Right cardiac atrium (tissue), 5 donors: Measurements from ENCODE around the gene LAIR2. TPM values are rescaled to one million over a fixed set of nuclear protein-coding genes. Genes with fewer than 3 reads are reported as not detected.
"Not testable (repeated sequence)": the region's sequence is repeated elsewhere in the genome, so short reads cannot be mapped to it uniquely, and the experiment has no call there.

Experiments
- ATAC-seq, 2 donors: fragments of 200-7000 bp; cut with Tn5 transposase; one replicate each; pipeline versions ENCODE4 v1.8.0 to v1.9.1; 2020; ENCODE audit warnings: moderate library complexity in 2 of 2, mild to moderate bottlenecking in 1 of 2
- DNase-seq, 3 donors: peaks; one replicate each; pipeline ENCODE4 v3.0.0-alpha.2; 2020
- H3K27ac ChIP-seq: one replicate; pipeline ENCODE4 v1.5.1; 2013; ENCODE audit warnings: mild to moderate bottlenecking, low read length, control low read depth, moderate library complexity
- H3K27me3 ChIP-seq: one replicate; pipeline ENCODE4 v1.6.1; 2013; ENCODE audit not compliant: control insufficient read depth, insufficient read depth
- H3K4me1 ChIP-seq: one replicate; pipeline ENCODE4 v1.6.1; 2013; ENCODE audit warnings: low read length; ENCODE audit not compliant: control insufficient read depth, insufficient read depth
- H3K4me3 ChIP-seq: one replicate; pipeline ENCODE4 v1.5.1; 2013; ENCODE audit warnings: low read length, control low read depth
- H3K9me3 ChIP-seq: one replicate; pipeline ENCODE4 v1.6.1; 2013; ENCODE audit warnings: low read length; ENCODE audit not compliant: control insufficient read depth
- WGBS: extraction: QIAGEN DNeasy Blood & Tissue Kit; methylation state at CpG from one replicate; pipeline ENCODE4 v1.1.7; 2013; 5-methylcytosine and 5-hydroxymethylcytosine counted together
- intact Hi-C, 4 donors: fragments of 100-400 bp; cut with DNase I; formaldehyde crosslinking; loops; one replicate each; pipeline versions ENCODE4 v1.11.0 to v1.14.0; 2022 to 2023
- polyA plus RNA-seq: library from polyadenylated mRNA; stranded (reverse); fragments of 200-250 nt; gene quantifications from one replicate; pipeline ENCODE4 v1.2.3, GENCODE V29; 2013
- total RNA-seq, 4 donors: library from RNA; stranded (reverse); fragmentation: NEBNext Ultra II Directional; extraction: Animal tissue kit (Norgen Biotek cat#: 25700); gene quantifications; one replicate each; pipeline ENCODE4 v1.2.1, GENCODE V29; 2021
- donor health status: healthy with polysubstance abuse.
- donor health status: DM: no; HTN: yes; CAD: no.
- donor health status: DM: no; HTN: no; CAD: no.
- donor health status: DM: no; HTN: yes; CAD: no; lungs with severe emphysema.
- donor health status: DM: yes; HTN: yes; CAD: no.

The LAIR2 gene
- total and polyA plus RNA-seq, 5 donors = not detected

DNA sequence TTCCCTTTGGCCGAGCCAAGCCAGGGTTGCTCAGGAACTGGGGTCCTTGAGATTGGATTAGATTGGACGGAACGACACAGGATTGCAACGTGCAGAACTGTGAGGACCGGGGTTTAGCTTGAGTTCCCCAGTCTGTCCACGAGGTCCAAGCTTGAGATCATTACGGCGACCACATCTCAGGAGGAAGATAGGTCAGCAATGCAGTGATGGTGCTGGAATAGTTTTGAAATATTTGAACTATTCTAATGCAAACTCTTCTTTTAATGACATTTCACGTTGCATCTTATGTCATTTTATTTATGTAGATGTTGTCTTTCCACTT is 4.2 kb upstream of the LAIR2 start:
- H3K4me3 ChIP-seq, H3K4me1 ChIP-seq, H3K27me3 ChIP-seq, DNase-seq, H3K9me3 ChIP-seq, ATAC-seq, H3K27ac ChIP-seq, intact Hi-C loops: not testable (repeated sequence)
- 78% methylated on average over 9 of the region's 9 CpGs for WGBS

DNA sequence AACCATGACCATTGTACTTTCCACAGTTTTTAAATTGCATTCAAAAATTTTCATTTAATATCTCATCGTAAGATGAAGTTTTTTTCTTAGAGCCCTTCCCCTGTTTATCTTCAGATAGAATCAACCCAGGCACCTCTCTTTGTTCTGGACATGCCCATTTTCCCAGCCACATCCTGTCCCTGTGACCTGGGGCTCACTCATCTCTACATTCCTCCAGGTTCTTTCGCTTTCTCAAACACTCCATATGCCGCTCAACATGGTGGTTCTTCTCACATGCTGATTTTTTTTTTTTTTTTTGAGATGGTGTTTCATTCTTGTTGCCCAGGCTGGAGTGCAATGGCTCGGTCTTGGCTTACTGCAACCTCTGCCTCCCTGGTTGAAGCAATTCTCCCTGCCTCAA is 2.9 kb downstream of the LAIR2 start:
- ATAC-seq, H3K4me3 ChIP-seq, DNase-seq, H3K4me1 ChIP-seq, H3K27me3 ChIP-seq, intact Hi-C loops, H3K27ac ChIP-seq, H3K9me3 ChIP-seq: not testable (repeated sequence)
- WGBS = 87% methylated on average over 4 of the region's 4 CpGs

DNA sequence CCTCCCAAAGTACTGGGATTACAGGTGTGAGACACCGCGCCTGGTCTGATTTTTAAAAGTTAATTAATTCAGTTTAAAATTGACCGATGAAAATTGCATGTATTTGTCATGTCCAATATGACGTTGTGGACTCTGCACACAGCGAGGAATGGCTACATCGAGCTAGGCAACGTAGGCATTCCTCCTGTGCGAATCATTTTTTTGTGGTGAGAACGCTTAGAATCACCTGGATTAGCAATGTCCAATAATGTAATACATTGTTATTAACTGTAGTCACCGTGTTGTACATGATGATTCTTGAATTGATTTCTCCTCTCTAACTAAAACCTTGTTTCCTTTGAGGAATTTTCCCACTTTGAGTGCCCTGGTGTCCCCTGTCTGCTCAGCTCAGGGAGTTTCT is 3.4 kb downstream of the LAIR2 start:
- no peak overlapping the region for H3K4me3 ChIP-seq
- no peaks in the 10 kb centered on the region for H3K9me3 ChIP-seq
- intact Hi-C loops = no loop called here
- no peaks in the 10 kb centered on the region for H3K4me1 ChIP-seq
- 76% methylated on average over 10 of the region's 10 CpGs for WGBS
- no peak for DNase-seq
- ATAC-seq = no peak
- no peak overlapping the region for H3K27ac ChIP-seq
- H3K27me3 ChIP-seq = no peaks in the 10 kb centered on the region

DNA sequence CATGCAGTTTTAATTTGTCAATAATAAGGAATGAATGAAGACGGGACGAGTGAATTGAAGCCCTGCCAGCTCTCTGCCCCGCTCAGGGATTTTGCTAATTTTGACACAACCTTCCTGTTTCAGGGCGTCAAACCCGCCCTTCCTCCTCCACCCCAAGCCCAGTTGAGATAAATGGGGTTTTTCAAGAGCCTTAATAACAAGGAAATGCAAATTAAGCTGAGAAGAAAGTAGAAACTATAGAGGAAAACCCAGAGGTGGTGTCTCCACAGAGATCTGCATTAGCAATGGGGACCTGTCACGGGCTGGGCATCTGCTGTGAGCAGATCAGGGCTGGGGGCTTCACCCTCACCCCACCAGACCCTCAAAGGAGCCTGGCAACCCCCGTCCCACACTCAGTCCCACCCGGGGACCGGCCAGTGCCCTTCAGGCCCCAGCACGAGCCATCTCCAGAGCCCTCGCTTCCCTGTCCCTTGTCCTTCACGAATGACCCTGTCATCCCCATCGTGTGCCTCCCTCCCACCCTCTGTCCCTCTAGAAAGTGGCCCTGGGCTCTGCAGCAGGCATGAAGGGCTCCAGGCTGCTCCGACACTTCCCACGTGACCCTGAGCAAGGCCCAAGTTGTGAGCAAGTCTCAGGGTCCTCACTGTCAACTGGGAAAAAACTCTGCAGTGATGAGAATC is 4.5 kb downstream of the LAIR2 start:
- DNase-seq, H3K4me3 ChIP-seq, H3K9me3 ChIP-seq, H3K27ac ChIP-seq, H3K4me1 ChIP-seq, H3K27me3 ChIP-seq, intact Hi-C loops: not testable (repeated sequence)
- peak in 1 of 2 donors; percentile 36 for ATAC-seq
- WGBS = 63% methylated on average over 10 of the region's 15 CpGs

DNA sequence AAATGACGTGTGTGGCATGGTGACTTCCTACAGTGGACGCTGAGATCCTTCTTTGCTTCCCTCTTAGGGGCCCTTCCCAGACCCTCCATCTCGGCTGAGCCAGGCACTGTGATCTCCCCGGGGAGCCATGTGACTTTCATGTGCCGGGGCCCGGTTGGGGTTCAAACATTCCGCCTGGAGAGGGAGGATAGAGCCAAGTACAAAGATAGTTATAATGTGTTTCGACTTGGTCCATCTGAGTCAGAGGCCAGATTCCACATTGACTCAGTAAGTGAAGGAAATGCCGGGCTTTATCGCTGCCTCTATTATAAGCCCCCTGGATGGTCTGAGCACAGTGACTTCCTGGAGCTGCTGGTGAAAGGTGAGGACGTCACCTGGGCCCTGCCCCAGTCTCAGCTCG is 5.2 kb downstream of the LAIR2 start:
- no peak for ATAC-seq
- no peak overlapping the region for H3K27ac ChIP-seq
- intact Hi-C loops = no loop called here
- no peaks in the 10 kb centered on the region for H3K4me1 ChIP-seq
- 56% methylated on average over 12 of the region's 12 CpGs for WGBS
- no peak for DNase-seq
- H3K4me3 ChIP-seq = no peak overlapping the region
- no peaks in the 10 kb centered on the region for H3K27me3 ChIP-seq
- H3K9me3 ChIP-seq = no peaks in the 10 kb centered on the region

DNA sequence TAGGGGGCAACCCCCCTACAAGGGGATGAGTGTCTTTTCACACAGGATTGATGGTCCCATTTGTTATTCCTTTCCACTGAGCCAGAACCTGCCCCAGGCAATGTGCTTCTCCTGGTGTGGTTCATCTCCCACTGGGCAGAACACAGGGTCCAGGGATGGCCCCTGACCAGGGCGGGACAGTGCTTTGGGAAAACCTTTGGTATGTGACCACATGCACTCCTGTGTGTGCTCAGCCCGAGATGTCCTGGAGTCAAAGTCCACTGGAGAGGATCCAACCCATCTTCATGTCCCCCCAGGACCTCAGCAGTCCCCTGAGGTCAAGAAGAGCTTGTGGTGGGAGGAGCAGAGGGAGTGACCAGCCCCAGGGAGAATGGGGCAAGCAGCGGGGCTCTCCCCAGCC is 5.9 kb downstream of the LAIR2 start:
- intact Hi-C loops, H3K9me3 ChIP-seq, H3K4me1 ChIP-seq, H3K4me3 ChIP-seq, H3K27me3 ChIP-seq, DNase-seq, H3K27ac ChIP-seq: not testable (repeated sequence)
- WGBS = 79% methylated on average over 2 of the region's 3 CpGs
- peak in 1 of 2 donors; percentile 45 for ATAC-seq

DNA sequence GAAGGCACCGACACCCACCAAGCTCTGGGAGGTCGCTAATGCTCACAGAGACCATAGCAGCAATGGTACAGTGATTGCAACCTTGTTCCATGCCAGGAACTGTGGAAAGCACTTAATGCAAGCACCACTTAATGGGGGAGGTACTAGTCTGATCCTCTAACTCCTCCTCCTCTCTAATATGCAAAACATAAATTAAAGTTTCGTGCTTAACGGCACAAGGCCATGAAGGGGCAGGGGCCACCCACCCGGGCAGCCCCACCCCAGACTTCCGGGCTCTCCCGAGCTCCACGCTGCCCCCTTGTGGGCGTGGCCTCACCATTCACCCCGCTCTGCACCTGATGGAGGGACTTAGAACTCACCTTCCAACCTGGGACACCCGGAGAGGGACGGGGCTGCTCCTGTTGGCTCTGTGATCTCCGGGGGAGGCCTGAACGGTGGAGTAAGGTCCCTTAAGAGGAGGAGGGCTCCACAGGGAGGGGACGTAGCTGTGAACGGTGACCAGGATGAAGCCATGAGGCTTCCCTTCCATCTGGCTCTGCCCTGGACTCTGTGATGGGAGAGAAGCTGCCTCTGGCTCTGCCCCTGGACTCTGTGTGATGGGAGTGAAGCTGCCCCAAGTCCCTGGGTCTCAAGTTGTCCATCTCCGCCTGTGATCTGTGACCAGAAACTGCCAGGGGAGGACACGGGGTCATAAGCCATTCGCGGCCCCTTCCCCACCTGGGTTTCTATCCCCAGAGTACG is 6.7 kb downstream of the LAIR2 start:
- DNase-seq, intact Hi-C loops, H3K4me1 ChIP-seq, H3K9me3 ChIP-seq, H3K27me3 ChIP-seq, H3K4me3 ChIP-seq, H3K27ac ChIP-seq: not testable (repeated sequence)
- ATAC-seq = peak in 1 of 2 donors; percentile 17
- 59% methylated on average over 9 of the region's 21 CpGs for WGBS

DNA sequence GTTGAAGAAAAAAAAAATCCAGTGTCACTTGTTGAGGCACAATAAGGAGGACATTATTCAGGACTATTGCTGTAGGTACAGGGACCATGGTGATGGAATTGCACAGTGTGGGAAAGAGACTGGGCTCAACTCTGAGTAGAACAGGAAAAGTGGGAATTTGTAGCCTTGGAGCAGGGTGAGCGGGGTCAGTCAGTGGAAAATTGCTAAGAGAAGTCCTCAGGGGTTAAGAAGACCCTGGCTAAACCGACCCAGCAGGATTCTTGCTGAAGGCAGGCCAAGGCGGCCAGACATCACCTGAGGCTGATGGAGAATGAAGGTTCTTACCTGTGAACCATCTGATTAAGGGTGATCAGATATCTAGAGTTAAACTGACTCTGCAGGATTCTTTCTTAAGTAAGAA is 12.5 kb downstream of the LAIR2 start:
- DNase-seq = no peak
- intact Hi-C loops = no loop called here

DNA sequence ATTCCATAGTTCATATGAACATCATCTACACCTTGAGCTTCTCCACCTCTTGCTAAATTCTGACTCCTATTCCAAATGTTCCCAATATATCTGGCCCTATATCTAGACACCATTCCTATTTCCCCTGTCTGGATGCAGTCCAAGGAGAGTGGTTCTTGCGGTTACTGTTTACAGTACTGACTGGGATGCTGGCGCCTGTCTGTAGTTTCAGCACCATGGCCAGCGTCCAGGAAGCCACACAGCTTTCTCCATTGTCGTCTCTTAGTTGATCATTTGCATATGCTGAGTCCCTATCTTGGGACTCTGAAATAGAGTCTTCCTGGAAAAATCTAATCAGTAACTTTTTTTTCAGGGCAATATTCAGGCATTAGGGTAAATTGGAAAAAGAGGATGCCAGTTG is 14.9 kb downstream of the LAIR2 start:
- Histone ChIP-seq H3K4me1 (no peaks in the 10 kb centered on the region), H3K9me3 (no peaks in the 10 kb centered on the region), H3K27me3 (no peaks in the 10 kb centered on the region), H3K27ac (no peak overlapping the region), H3K4me3 (no peak overlapping the region)
- whole genome bisulfite sequencing = under 1% methylated on average over 4 of the region's 4 CpGs
- ATAC-seq = no peak
- peak; percentile 37 to 77 (median 70) for DNase-seq
- intact Hi-C loops = no loop called here

More for the DNA sequence above, 12.5 kb downstream of the LAIR2 start:
- H3K27me3 ChIP-seq = no peaks in the 10 kb centered on the region
- H3K27ac ChIP-seq = no peak overlapping the region
- no peaks in the 10 kb centered on the region for H3K9me3 ChIP-seq
- no peak overlapping the region for H3K4me3 ChIP-seq
- H3K4me1 ChIP-seq = no peaks in the 10 kb centered on the region
- WGBS = 51% methylated on average over 3 of the region's 3 CpGs
- no peak for ATAC-seq

DNA sequence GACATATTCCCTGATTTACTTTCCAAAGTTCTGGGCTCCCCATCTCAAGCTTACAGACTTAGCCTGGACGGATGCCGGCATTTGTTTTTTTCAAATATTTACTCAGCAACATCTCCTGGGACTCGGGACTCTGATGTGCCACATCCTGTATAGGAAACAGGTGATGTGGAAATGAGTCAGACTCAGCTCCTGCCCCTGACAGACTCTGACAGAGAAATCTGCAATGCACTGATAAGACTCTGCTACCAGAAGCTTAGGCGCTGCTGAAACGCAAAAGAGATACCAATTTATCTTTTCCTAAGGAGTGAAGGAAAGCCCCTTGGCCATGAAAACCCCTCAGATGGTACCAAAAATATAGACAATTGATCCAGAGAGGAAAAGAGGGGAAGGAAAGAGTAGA is 16.2 kb downstream of the LAIR2 start:
- no peak overlapping the region for H3K27ac ChIP-seq
- H3K9me3 ChIP-seq = no peaks in the 10 kb centered on the region
- H3K27me3 ChIP-seq = no peaks in the 10 kb centered on the region
- intact Hi-C loops = no loop called here
- no peak for ATAC-seq
- DNase-seq = no peak
- no peak overlapping the region for H3K4me3 ChIP-seq
- H3K4me1 ChIP-seq = no peaks in the 10 kb centered on the region
- 43% methylated on average over 5 of the region's 5 CpGs for WGBS

DNA sequence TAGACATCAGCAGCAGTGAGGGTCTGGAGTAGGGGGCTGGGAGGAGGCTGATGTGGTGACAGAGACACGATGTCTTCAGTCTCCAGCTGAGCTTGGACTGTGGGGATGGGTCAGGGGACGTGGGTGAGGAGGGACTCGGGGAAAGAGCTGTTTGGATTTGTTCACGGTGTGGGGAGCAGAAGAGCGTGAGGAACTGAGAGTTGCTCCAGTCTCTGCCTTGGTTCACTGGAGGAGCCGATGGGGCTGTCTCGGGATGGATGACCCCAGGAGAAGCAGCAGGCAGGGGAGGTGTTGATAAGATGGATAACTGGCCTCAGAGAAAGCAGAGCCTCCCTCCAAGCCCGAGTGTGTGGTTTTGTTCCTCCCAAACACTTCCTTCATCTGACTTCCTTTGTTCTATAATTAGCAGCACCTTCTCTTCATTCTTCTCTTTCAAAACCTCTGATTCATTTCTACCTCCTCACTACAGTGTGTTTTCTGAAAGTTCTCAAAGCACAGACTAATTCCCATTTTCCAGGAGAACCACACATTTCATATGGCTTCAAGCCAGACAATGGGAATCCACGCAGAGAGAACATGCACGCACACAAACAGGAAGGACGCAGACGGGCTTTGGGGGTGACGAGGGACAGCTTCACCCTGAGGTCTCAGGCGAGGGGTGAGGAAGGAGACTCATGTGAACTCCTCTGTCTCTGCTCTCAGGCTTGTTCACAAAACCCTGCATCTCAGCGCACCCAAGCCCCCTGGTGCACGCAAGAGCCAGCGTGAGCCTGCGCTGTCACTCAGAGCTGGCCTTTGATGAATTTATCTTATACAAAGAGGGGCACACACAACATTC is 18.6 kb downstream of the LAIR2 start:
- no peak for ATAC-seq
- H3K27ac ChIP-seq = no peak overlapping the region
- intact Hi-C loops = no loop called here
- no peaks in the 10 kb centered on the region for H3K4me1 ChIP-seq
- H3K9me3 ChIP-seq = no peaks in the 10 kb centered on the region
- H3K27me3 ChIP-seq = no peaks in the 10 kb centered on the region
- no peak for DNase-seq
- no peak overlapping the region for H3K4me3 ChIP-seq
- whole genome bisulfite sequencing = 43% methylated on average over 18 of the region's 18 CpGs
